SK-N-MC (cell line): Measurements from ENCODE around the gene THRA.

Experiments
- EZH2 ChIP-seq: fragments of 200-600 bp; sonication (generic); IDR thresholded peaks from one replicate; pipeline ENCODE4 v1.6.1; 2017; ENCODE audit warnings: antibody characterized with exemption
- FOXP2 ChIP-seq: optimal IDR thresholded peaks from 2 replicates; pipeline ENCODE3; 2011; ENCODE audit warnings: mild to moderate bottlenecking, moderate library complexity; ENCODE audit not compliant: insufficient read depth; ENCODE audit errors: extremely low read length, control extremely low read depth
- POLR2AphosphoS5 ChIP-seq: IDR thresholded peaks from 2 replicates; pipeline ENCODE4 v1.6.1; 2012; ENCODE audit warnings: mild to moderate bottlenecking, low read depth, low read length, borderline replicate concordance

DNA sequence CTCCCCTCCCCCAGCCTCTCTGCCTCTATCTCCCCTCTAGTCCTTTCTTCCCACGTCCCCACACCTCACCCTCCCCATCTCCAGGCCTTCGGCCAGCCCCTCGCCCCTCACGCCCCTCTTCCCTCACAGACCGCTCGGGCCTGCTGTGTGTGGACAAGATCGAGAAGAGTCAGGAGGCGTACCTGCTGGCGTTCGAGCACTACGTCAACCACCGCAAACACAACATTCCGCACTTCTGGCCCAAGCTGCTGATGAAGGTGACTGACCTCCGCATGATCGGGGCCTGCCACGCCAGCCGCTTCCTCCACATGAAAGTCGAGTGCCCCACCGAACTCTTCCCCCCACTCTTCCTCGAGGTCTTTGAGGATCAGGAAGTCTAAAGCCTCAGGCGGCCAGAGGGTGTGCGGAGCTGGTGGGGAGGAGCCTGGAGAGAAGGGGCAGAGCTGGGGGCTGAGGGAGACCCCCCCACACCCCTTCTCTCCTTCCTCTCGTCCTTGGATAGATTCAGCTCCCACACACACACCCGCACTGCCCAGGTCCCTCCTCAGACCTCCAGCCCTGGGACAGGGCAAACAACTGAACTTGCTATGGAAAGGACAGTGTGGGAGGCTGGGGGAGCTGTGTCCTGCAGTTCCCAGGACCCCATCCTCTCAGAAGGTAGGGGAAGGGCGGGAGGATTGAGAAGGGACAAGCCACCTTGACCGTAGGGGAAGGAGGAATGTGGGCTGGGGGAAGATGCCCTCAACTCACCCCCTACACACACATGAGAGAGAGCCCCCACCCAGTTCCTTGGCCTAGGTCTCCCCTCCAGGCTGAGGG lies 26.5 kb downstream of the THRA start:
- no peak for TF ChIP-seq POLR2AphosphoS5
- TF ChIP-seq EZH2 = no peak
- no peak for TF ChIP-seq FOXP2
